Hippocampal formation (tissue), 2 donors: ENCODE measurements around the gene MDH1.
"Not testable (repeated sequence)": the region's sequence is repeated elsewhere in the genome, so short reads cannot be mapped to it uniquely, and the experiment has no call there.

Experiments used
- DNase-seq, 2 donors: peaks; one replicate each; lab custom pipeline; 2025; lab: John Stamatoyannopoulos, UW

Gene MDH1

GRCh38 chr2:63589148-63589958 lies 590 bp downstream of the MDH1 start:
- DNase-seq: no peak

GRCh38 chr2:63590626-63591408 lies 2.1 kb downstream of the MDH1 start:
- no peak for DNase-seq

GRCh38 chr2:63591566-63592175 lies 2.9 kb downstream of the MDH1 start:
- DNase-seq: no peak

GRCh38 chr2:63594660-63595059 lies 5.9 kb downstream of the MDH1 start:
- DNase-seq: no peak

GRCh38 chr2:63596401-63596883 lies 7.7 kb downstream of the MDH1 start:
- no peak for DNase-seq

GRCh38 chr2:63598981-63599380 lies 10.2 kb downstream of the MDH1 start:
- DNase-seq: no peak

- DNase-seq: no peak
Measured at GRCh38 chr2:63600881-63601460, 12.2 kb downstream of the MDH1 start.

GRCh38 chr2:63604666-63605065 lies 15.9 kb downstream of the MDH1 start:
- no peak for DNase-seq

GRCh38 chr2:63608865-63609264 lies 20.1 kb downstream of the MDH1 start:
- DNase-seq: not testable (repeated sequence)

GRCh38 chr2:63610525-63610924 lies 21.8 kb downstream of the MDH1 start:
- DNase-seq: no peak

- no peak for DNase-seq
Measured at GRCh38 chr2:63613391-63613901, 24.7 kb downstream of the MDH1 start.

GRCh38 chr2:63614448-63614968 lies 25.7 kb downstream of the MDH1 start:
- DNase-seq: no peak

GRCh38 chr2:63614983-63615945 lies 26.5 kb downstream of the MDH1 start:
- no peak for DNase-seq

GRCh38 chr2:63617366-63617765 lies 28.6 kb downstream of the MDH1 start:
- no peak for DNase-seq

- no peak for DNase-seq
Measured at GRCh38 chr2:63619328-63619727, 30.6 kb downstream of the MDH1 start.

- DNase-seq: no peak
Measured at GRCh38 chr2:63622751-63623150, 34.0 kb downstream of the MDH1 start.

GRCh38 chr2:63623763-63624162 lies 35.0 kb downstream of the MDH1 start:
- not testable (repeated sequence) for DNase-seq

- no peak for DNase-seq
Measured at GRCh38 chr2:63627866-63628265, 39.1 kb downstream of the MDH1 start.

GRCh38 chr2:63628403-63628942 lies 39.7 kb downstream of the MDH1 start:
- no peak for DNase-seq

- DNase-seq: no peak
Measured at GRCh38 chr2:63631501-63631900, 42.7 kb downstream of the MDH1 start.
